Endothelial cell of umbilical vein (primary cell): ENCODE data around the gene HMCN1. TPM values are rescaled to one million over a fixed set of nuclear protein-coding genes. Genes with fewer than 3 reads are reported as not detected.

ENCODE experiments used
- BruUV-seq: library from RNA; stranded (reverse); fragments of 400-500 nt; replicated peaks from 2 replicates; lab custom pipeline; 2021; lab: Mats Ljungman, UMichigan
- CTCF ChIA-PET: fragments of 300-600, 350-600 bp; sonication (Branson Sonifier 250); formaldehyde crosslinking; loops from one replicate; lab custom pipeline; 2021; ENCODE audit warnings: antibody characterized with exemption, inconsistent platforms; lab: Charles Lee
- POLR2A ChIA-PET: fragments of 300-600, 350-600 bp; sonication (Branson Sonifier 250); formaldehyde crosslinking; loops from one replicate; lab custom pipeline; 2021; ENCODE audit warnings: antibody characterized with exemption, inconsistent platforms; lab: Charles Lee
- DNase-seq: peaks from one replicate; pipeline ENCODE4 v3.0.0-alpha.2; 2011; ENCODE audit warnings: low read depth, low spot score
- FAIRE-seq: peaks from 2 replicates; lab custom pipeline; 2011; peaks lifted over from hg19 to GRCh38; lab: Jason Lieb, UNC
- H2AFZ ChIP-seq: 2 replicates; pipeline ENCODE4 v1.6.0; 2012; ENCODE audit warnings: low read depth, low read length, control low read depth, inconsistent platforms
- H3K27ac ChIP-seq: 2 replicates; pipeline ENCODE4 v1.5.1; 2011; ENCODE audit warnings: low read depth, mild to moderate bottlenecking, control low read depth, low read length, moderate library complexity; ENCODE audit not compliant: insufficient read depth
- H3K27me3 ChIP-seq, 2 experiments: 2 replicates each; pipeline versions ENCODE4 v1.6.0 to v1.6.1; 2011; ENCODE audit warnings: low read length in 2 of 2, mixed read lengths in 1 of 2; ENCODE audit not compliant: control insufficient read depth in 2 of 2, insufficient read depth in 2 of 2
- H3K36me3 ChIP-seq, 2 experiments: 2 replicates in 1 of 2; 3 replicates in 1 of 2; pipeline ENCODE4 v1.5.1; 2011; ENCODE audit warnings: low read length in 2 of 2, mild to moderate bottlenecking in 1 of 2, moderate library complexity in 1 of 2; ENCODE audit not compliant: control insufficient read depth in 2 of 2, insufficient read depth in 2 of 2; ENCODE audit errors: extremely low read depth in 1 of 2
- H3K4me1 ChIP-seq: 3 replicates; pipeline ENCODE4 v1.5.1; 2011; ENCODE audit warnings: mild to moderate bottlenecking, low read length; ENCODE audit not compliant: control insufficient read depth, insufficient read depth; ENCODE audit errors: extremely low read depth
- H3K4me2 ChIP-seq: 2 replicates; pipeline ENCODE4 v1.6.1; 2011; ENCODE audit warnings: low read length, control low read depth, mixed read lengths; ENCODE audit not compliant: insufficient read depth
- H3K4me3 ChIP-seq, 3 experiments: fragments of 200-600 bp in 1 of 3; sonication (generic), shearing (Covaris generic) in 1 of 3; replicated peaks in 1 of 3; 2 replicates each; pipeline ENCODE4 v1.5.1; 2011 to 2016; ENCODE audit warnings: control low read depth in 3 of 3, low read length in 3 of 3, mild to moderate bottlenecking in 2 of 3, inconsistent platforms in 1 of 3, low read depth in 1 of 3, moderate library complexity in 1 of 3; ENCODE audit not compliant: insufficient read depth in 1 of 3
- H3K79me2 ChIP-seq: 2 replicates; pipeline ENCODE4 v1.6.0; 2012; ENCODE audit warnings: low read length, inconsistent platforms; ENCODE audit not compliant: control insufficient read depth, insufficient read depth
- H3K9ac ChIP-seq: replicated peaks from 2 replicates; pipeline ENCODE3; 2011; ENCODE audit warnings: low read length, control low read depth; ENCODE audit not compliant: insufficient read depth; ENCODE audit errors: extremely low read depth
- H3K9me1 ChIP-seq: replicated peaks from 3 replicates; pipeline ENCODE4 v1.6.0; 2011; ENCODE audit warnings: mild to moderate bottlenecking, low read length; ENCODE audit not compliant: control insufficient read depth, insufficient read depth; ENCODE audit errors: extremely low read depth
- H3K9me3 ChIP-seq: replicated peaks from 2 replicates; pipeline ENCODE4 v1.5.1; 2012; ENCODE audit warnings: low read length, inconsistent platforms; ENCODE audit not compliant: control insufficient read depth, insufficient read depth
- H4K20me1 ChIP-seq: replicated peaks from 2 replicates; pipeline ENCODE3; 2011; ENCODE audit warnings: mild to moderate bottlenecking, low read length; ENCODE audit not compliant: control insufficient read depth, insufficient read depth; ENCODE audit errors: extremely low read depth
- CTCF ChIP-seq, 2 donors: IDR thresholded peaks; 1 replicate in 1 of 2; 2 replicates in 1 of 2; pipeline ENCODE4 v1.5.1; 2011; ENCODE audit warnings: low read length in 2 of 2, mild to moderate bottlenecking in 2 of 2, moderate library complexity in 2 of 2, control low read depth in 1 of 2, inconsistent platforms in 1 of 2, low read depth in 1 of 2; ENCODE audit not compliant: insufficient read depth in 1 of 2; ENCODE audit errors: extremely low read depth in 1 of 2
- EZH2 ChIP-seq: IDR thresholded peaks from 2 replicates; pipeline ENCODE4 v1.6.1; 2012; ENCODE audit warnings: borderline replicate concordance, low read depth, mild to moderate bottlenecking, moderate library complexity, low read length, inconsistent platforms; ENCODE audit not compliant: severe bottlenecking
- FOS ChIP-seq: IDR thresholded peaks from 2 replicates; pipeline ENCODE4 v1.6.1; 2011; ENCODE audit warnings: mild to moderate bottlenecking, low read length, moderate library complexity, borderline replicate concordance; ENCODE audit not compliant: insufficient read depth
- GATA2 ChIP-seq: IDR thresholded peaks from 2 replicates; pipeline ENCODE4 v1.7.0; 2011; ENCODE audit warnings: low read depth, mild to moderate bottlenecking, moderate library complexity, mixed read lengths, low read length; ENCODE audit not compliant: insufficient read length, insufficient read depth
- JUN ChIP-seq: IDR thresholded peaks from 2 replicates; pipeline ENCODE4 v1.6.1; 2011; ENCODE audit warnings: borderline replicate concordance, low read depth; ENCODE audit not compliant: insufficient read length, insufficient read depth
- MAX ChIP-seq: IDR thresholded peaks from 2 replicates; pipeline ENCODE4 v1.6.1; 2011; ENCODE audit not compliant: insufficient read depth, insufficient read length
- MYC ChIP-seq: IDR thresholded peaks from one replicate; pipeline ENCODE4 v1.6.1; 2011; ENCODE audit warnings: mild to moderate bottlenecking, low read depth, low read length
- POLR2A ChIP-seq: IDR thresholded peaks from 2 replicates; pipeline ENCODE4 v1.6.1; 2012; ENCODE audit warnings: low read depth, mild to moderate bottlenecking, control low read depth, low read length
- POLR2AphosphoS5 ChIP-seq: IDR thresholded peaks from 2 replicates; pipeline ENCODE4 v1.6.1; 2012; ENCODE audit warnings: low read depth, mild to moderate bottlenecking, control low read depth, low read length, moderate library complexity; ENCODE audit not compliant: insufficient read depth
- dilution Hi-C: fragments of 300-500 bp; cut with MboI; formaldehyde crosslinking; loops from one replicate; pipeline ENCODE4 v1.15.0; 2019; ENCODE audit warnings: low sequenced_read_pairs; ENCODE audit not compliant: extremely low pct_ligation_motif_present
- intact Hi-C: fragments of 100-400 bp; cut with micrococcal nuclease; formaldehyde crosslinking; loops from one replicate; pipeline ENCODE4 v1.10.0; 2022
- polyA plus RNA-seq, 4 experiments: library from polyadenylated mRNA; depleted of rRNA in 3 of 4; stranded (reverse) in 3 of 4; unstranded in 1 of 4; fragments of >200 nt; gene quantifications; 2 replicates each; pipeline versions ENCODE4 v1.2.1 to v1.2.3, GENCODE V29; 2011 to 2012; ENCODE audit warnings: missing spikeins in 1 of 4
- total RNA-seq: library from RNA; stranded (reverse); gene quantifications from 2 replicates; pipeline ENCODE4 v1.2.3, GENCODE V29; 2021

HMCN1 gene
- total and polyA plus RNA-seq, 2 donors (not counting 3 experiments of a cell fraction or from before 2014, with no cell fraction given): 10.3 to 16.0 TPM

GRCh38 chr1:185690527-185690926 lies 43.7 kb upstream of the HMCN1 start:
- dilution Hi-C loops: no loop called here
- Histone ChIP-seq H4K20me1 (no peaks in the 10 kb centered on the region), H3K9me1 (no peaks in the 10 kb centered on the region), H3K36me3 (no peaks in the 10 kb centered on the region), H3K9ac (no peak overlapping the region), H3K27me3 (no peaks in the 10 kb centered on the region), H2AFZ (no peak overlapping the region), H3K9me3 (no peaks in the 10 kb centered on the region), H3K27ac (no peak overlapping the region), H3K4me3 (no peak overlapping the region), H3K4me2 (no peak overlapping the region), H3K79me2 (no peaks in the 10 kb centered on the region), H3K4me1 (peaks cover 12% of the 10 kb centered on the region)
- no peak for FAIRE-seq
- ChIA-PET CTCF (no interaction called here), POLR2A (no interaction called here)
- intact Hi-C loops: loop anchor here (10.0 kb wide), 1 partner anchor 706 kb away; no protein-coding TSS in a partner anchor
- TF ChIP-seq JUN (no peak), GATA2 (no peak), MYC (no peak), MAX (no peak), POLR2A (no peak), POLR2AphosphoS5 (no peak), EZH2 (no peak), FOS (no peak), CTCF (IDR thresholded peaks at IDR 0.05; ENCODE audit: extremely low read depth in 1 of 2, insufficient read depth in 1 of 2, low read depth in 1 of 2, low read length in 2 of 2) (no peak)
- DNase-seq: no peak
- no TSS peak for BruUV-seq
